ENCODE data around the gene TUBB4B.

DNA sequence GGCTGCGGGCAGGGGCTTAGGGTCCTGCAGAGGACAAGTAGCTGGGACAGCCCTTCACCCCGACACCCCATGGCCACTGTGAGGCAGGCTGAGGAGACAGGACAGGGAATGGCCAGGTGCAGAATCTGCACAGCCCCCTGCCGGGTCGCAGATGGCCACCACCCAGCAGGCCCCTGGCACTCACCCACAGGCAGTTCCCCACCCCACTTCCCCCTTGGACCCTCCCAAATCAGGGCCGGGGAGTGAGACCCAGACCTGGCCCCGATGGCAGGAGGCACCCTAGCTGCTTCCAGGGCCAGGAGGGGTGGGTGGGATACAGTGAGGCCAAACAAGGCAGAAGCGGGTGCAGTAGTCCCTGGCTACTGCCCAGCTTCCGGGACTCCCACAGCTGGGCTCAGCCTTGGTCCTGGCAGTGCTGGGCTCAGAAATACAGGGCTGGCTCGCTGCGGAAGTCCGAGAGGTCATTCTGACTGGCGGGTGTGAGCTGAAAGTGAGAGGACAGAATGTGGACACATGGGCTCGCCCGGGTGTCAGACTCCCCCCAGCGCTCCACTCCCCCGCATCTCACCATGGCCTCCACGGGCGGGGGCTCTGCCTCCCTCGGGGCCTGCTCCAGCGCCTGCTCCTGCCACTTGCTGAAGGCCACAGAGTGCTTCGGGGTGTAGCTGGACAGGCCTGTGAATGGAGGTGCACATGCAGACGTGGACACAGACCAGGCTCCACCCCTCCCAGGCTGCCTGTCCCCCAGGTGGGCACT, 49.2 kb upstream of the TUBB4B start:
- TF ChIP-seq POLR2A (IDR thresholded peaks at IDR 0.05) = no peak
- TF ChIP-seq, protein P1, sequence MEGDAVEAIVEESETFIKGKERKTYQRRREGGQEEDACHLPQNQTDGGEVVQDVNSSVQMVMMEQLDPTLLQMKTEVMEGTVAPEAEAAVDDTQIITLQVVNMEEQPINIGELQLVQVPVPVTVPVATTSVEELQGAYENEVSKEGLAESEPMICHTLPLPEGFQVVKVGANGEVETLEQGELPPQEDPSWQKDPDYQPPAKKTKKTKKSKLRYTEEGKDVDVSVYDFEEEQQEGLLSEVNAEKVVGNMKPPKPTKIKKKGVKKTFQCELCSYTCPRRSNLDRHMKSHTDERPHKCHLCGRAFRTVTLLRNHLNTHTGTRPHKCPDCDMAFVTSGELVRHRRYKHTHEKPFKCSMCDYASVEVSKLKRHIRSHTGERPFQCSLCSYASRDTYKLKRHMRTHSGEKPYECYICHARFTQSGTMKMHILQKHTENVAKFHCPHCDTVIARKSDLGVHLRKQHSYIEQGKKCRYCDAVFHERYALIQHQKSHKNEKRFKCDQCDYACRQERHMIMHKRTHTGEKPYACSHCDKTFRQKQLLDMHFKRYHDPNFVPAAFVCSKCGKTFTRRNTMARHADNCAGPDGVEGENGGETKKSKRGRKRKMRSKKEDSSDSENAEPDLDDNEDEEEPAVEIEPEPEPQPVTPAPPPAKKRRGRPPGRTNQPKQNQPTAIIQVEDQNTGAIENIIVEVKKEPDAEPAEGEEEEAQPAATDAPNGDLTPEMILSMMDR (IDR thresholded peaks at IDR 0.05) = no peak
